Measurements from ENCODE around the gene PTPRT.

PTPRT gene

GRCh38 chr20:42118409-42119125, 1071.1 kb downstream of the PTPRT start:
- DNase-seq (ENCODE audit: low read depth in 2 of 2), result no peak

GRCh38 chr20:42118001-42118400, 1071.7 kb downstream of the PTPRT start:
- DNase-seq (ENCODE audit: low read depth in 2 of 2), result no peak

GRCh38 chr20:42113236-42113635, 1076.5 kb downstream of the PTPRT start:
- no peak for DNase-seq (ENCODE audit: low read depth in 2 of 2)

GRCh38 chr20:42112161-42112560, 1077.5 kb downstream of the PTPRT start:
- no peak for DNase-seq (ENCODE audit: low read depth in 2 of 2)

- DNase-seq (ENCODE audit: low read depth in 2 of 2), result no peak
These were observed 1078.4 kb downstream of the PTPRT start for GRCh38 chr20:42111349-42111748.

- no peak for DNase-seq (ENCODE audit: low read depth in 2 of 2)
These were observed 1079.4 kb downstream of the PTPRT start for GRCh38 chr20:42110301-42110700.

- no peak for DNase-seq (ENCODE audit: low read depth in 2 of 2)
These were observed 1087.7 kb downstream of the PTPRT start for GRCh38 chr20:42102000-42102399.

- no peak for DNase-seq (ENCODE audit: low read depth in 2 of 2)
These were observed 1089.5 kb downstream of the PTPRT start for GRCh38 chr20:42100137-42100704.

- DNase-seq (ENCODE audit: low read depth in 2 of 2), result no peak
These were observed 1090.6 kb downstream of the PTPRT start for GRCh38 chr20:42099101-42099500.

- DNase-seq (ENCODE audit: low read depth in 2 of 2), result no peak
These were observed 1091.3 kb downstream of the PTPRT start for GRCh38 chr20:42098418-42098817.

- no peak for DNase-seq (ENCODE audit: low read depth in 2 of 2)
These were observed 1092.0 kb downstream of the PTPRT start for GRCh38 chr20:42097741-42098140.

- no peak for DNase-seq (ENCODE audit: low read depth in 2 of 2)
These were observed 1094.5 kb downstream of the PTPRT start for GRCh38 chr20:42095221-42095620.

GRCh38 chr20:42093542-42094440, 1095.9 kb downstream of the PTPRT start:
- no peak for DNase-seq (ENCODE audit: low read depth in 2 of 2)

GRCh38 chr20:42093041-42093440, 1096.7 kb downstream of the PTPRT start:
- no peak for DNase-seq (ENCODE audit: low read depth in 2 of 2)

- DNase-seq (ENCODE audit: low read depth in 2 of 2), result no peak
These were observed 1104.3 kb downstream of the PTPRT start for GRCh38 chr20:42085366-42085765.

GRCh38 chr20:42083280-42083679, 1106.4 kb downstream of the PTPRT start:
- no peak for DNase-seq (ENCODE audit: low read depth in 2 of 2)

GRCh38 chr20:42082611-42083010, 1107.1 kb downstream of the PTPRT start:
- DNase-seq (ENCODE audit: low read depth in 2 of 2), result no peak

GRCh38 chr20:42080956-42081355, 1108.8 kb downstream of the PTPRT start:
- no peak for DNase-seq (ENCODE audit: low read depth in 2 of 2)

GRCh38 chr20:42074944-42075343, 1114.8 kb downstream of the PTPRT start:
- DNase-seq (ENCODE audit: low read depth in 2 of 2), result no peak

- no peak for DNase-seq (ENCODE audit: low read depth in 2 of 2)
These were observed 1122.1 kb downstream of the PTPRT start for GRCh38 chr20:42067596-42067995.

- no peak for DNase-seq (ENCODE audit: low read depth in 2 of 2)
These were observed 1122.5 kb downstream of the PTPRT start for GRCh38 chr20:42067174-42067573.

- no peak for DNase-seq (ENCODE audit: low read depth in 2 of 2)
These were observed 1126.6 kb downstream of the PTPRT start for GRCh38 chr20:42063141-42063540.

GRCh38 chr20:42053350-42053749, 1136.4 kb downstream of the PTPRT start:
- DNase-seq (ENCODE audit: low read depth in 2 of 2), result no peak
